HepG2 (cell line): ENCODE measurements around the gene MRPL54. TPM values are rescaled to one million over a fixed set of nuclear protein-coding genes. Genes with fewer than 3 reads are reported as not detected.

Experiments used
- EED ChIP-seq: sonication (generic); formaldehyde crosslinking; IDR thresholded peaks from 2 replicates; pipeline ENCODE4 v1.5.0; 2020; ENCODE audit warnings: mild to moderate bottlenecking, missing genetic modification reagents
- HES4 ChIP-seq: sonication (generic); formaldehyde crosslinking; IDR thresholded peaks from 2 replicates; pipeline ENCODE4 v1.9.0; 2021; ENCODE audit warnings: mild to moderate bottlenecking, missing genetic modification reagents, borderline replicate concordance
- RBFOX2 ChIP-seq: fragments of 200-400 bp; formaldehyde crosslinking; IDR thresholded peaks from 2 replicates; pipeline ENCODE4 v1.6.1; 2017; ENCODE audit warnings: low read depth, mild to moderate bottlenecking, low read length
- polyA plus RNA-seq, 8 experiments: library from polyadenylated mRNA; depleted of rRNA in 3 of 8; stranded (reverse) in 7 of 8; unstranded in 1 of 8; fragments of >200 nt; fragmentation: Illumina TruSeq in 4 of 8; extraction: Trizol in 4 of 8; gene quantifications; 2 replicates each; pipeline versions ENCODE4 v1.2.1 to v1.2.3, GENCODE V29; 2011 to 2016; ENCODE audit warnings: low read depth in 4 of 8, missing spikeins in 1 of 8, mixed read lengths in 1 of 8; ENCODE audit not compliant: insufficient read depth in 1 of 8
- total RNA-seq, 5 experiments: library from RNA; depleted of rRNA; stranded (reverse); fragments of >200 nt; fragmentation: Illumina TruSeq; extraction: Trizol; gene quantifications; 2 replicates each; pipeline ENCODE4 v1.2.3, GENCODE V29; 2016; ENCODE audit warnings: low read depth in 1 of 5
- TF ChIP-seq, protein P1 (sequence below): sonication (generic); formaldehyde crosslinking; IDR thresholded peaks from 2 replicates; pipeline ENCODE4 v1.5.0; 2020; ENCODE audit warnings: mild to moderate bottlenecking, missing genetic modification reagents, borderline replicate concordance
- TF ChIP-seq, protein P2 (sequence below): fragments of 450-650 bp; IDR thresholded peaks from 2 replicates; pipeline ENCODE4 v1.6.1; 2017; ENCODE audit warnings: mild to moderate bottlenecking

Gene MRPL54
- total and polyA plus RNA-seq, 2 of the 13 experiments (the other 11 are each of a cell fraction or from before 2014, with no cell fraction given): 36.8 to 66.9 TPM

DNA sequence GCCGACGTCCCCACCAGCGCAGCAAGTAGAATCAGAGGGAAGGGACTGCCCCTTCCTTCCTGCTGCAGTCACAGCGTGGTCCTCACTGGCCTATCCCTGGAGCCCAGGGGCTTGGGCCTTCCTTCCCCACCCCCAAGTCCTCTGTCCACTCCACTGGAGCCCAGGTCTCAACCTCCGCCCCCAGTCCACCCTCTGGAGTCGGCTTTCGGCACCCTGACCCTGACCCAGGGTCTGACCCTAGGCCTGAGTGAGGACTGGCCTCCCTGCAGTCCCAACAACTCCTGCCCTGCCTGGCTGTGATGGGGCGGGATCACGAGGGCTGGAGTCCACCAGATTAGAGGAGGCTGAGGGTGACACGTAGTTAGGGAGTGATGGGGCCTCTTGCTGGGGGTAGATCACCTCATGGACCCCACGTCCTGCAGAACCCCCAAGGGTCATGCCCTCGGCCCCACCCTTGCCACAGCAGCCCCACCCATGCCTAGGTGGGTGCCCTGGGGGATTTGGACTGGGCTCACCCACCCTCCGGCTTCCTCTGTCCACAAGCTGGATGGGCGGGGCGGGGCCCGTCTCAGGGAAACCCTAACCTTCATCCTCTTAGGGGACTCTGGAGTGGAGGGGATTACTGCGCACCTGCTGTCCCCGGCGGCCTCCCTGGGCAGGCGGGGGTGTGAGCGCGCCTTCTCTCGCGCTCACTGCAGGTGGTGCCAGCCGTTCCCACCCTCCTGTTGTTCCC is 5.7 kb downstream of the MRPL54 start (continued):
- TF ChIP-seq, protein P1, sequence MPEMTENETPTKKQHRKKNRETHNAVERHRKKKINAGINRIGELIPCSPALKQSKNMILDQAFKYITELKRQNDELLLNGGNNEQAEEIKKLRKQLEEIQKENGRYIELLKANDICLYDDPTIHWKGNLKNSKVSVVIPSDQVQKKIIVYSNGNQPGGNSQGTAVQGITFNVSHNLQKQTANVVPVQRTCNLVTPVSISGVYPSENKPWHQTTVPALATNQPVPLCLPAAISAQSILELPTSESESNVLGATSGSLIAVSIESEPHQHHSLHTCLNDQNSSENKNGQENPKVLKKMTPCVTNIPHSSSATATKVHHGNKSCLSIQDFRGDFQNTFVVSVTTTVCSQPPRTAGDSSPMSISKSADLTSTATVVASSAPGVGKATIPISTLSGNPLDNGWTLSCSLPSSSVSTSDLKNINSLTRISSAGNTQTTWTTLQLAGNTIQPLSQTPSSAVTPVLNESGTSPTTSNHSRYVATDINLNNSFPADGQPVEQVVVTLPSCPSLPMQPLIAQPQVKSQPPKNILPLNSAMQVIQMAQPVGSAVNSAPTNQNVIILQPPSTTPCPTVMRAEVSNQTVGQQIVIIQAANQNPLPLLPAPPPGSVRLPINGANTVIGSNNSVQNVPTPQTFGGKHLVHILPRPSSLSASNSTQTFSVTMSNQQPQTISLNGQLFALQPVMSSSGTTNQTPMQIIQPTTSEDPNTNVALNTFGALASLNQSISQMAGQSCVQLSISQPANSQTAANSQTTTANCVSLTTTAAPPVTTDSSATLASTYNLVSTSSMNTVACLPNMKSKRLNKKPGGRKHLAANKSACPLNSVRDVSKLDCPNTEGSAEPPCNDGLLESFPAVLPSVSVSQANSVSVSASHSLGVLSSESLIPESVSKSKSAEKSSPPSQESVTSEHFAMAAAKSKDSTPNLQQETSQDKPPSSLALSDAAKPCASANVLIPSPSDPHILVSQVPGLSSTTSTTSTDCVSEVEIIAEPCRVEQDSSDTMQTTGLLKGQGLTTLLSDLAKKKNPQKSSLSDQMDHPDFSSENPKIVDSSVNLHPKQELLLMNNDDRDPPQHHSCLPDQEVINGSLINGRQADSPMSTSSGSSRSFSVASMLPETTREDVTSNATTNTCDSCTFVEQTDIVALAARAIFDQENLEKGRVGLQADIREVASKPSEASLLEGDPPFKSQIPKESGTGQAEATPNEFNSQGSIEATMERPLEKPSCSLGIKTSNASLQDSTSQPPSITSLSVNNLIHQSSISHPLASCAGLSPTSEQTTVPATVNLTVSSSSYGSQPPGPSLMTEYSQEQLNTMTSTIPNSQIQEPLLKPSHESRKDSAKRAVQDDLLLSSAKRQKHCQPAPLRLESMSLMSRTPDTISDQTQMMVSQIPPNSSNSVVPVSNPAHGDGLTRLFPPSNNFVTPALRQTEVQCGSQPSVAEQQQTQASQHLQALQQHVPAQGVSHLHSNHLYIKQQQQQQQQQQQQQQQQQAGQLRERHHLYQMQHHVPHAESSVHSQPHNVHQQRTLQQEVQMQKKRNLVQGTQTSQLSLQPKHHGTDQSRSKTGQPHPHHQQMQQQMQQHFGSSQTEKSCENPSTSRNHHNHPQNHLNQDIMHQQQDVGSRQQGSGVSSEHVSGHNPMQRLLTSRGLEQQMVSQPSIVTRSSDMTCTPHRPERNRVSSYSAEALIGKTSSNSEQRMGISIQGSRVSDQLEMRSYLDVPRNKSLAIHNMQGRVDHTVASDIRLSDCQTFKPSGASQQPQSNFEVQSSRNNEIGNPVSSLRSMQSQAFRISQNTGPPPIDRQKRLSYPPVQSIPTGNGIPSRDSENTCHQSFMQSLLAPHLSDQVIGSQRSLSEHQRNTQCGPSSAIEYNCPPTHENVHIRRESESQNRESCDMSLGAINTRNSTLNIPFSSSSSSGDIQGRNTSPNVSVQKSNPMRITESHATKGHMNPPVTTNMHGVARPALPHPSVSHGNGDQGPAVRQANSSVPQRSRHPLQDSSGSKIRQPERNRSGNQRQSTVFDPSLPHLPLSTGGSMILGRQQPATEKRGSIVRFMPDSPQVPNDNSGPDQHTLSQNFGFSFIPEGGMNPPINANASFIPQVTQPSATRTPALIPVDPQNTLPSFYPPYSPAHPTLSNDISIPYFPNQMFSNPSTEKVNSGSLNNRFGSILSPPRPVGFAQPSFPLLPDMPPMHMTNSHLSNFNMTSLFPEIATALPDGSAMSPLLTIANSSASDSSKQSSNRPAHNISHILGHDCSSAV (CRISPR knock-in tag): no peak
- TF ChIP-seq HES4 (CRISPR knock-in tag): 0 out of 2 replicates have a peak, but pooled peaks have one; percentile 32
- TF ChIP-seq, protein P2, sequence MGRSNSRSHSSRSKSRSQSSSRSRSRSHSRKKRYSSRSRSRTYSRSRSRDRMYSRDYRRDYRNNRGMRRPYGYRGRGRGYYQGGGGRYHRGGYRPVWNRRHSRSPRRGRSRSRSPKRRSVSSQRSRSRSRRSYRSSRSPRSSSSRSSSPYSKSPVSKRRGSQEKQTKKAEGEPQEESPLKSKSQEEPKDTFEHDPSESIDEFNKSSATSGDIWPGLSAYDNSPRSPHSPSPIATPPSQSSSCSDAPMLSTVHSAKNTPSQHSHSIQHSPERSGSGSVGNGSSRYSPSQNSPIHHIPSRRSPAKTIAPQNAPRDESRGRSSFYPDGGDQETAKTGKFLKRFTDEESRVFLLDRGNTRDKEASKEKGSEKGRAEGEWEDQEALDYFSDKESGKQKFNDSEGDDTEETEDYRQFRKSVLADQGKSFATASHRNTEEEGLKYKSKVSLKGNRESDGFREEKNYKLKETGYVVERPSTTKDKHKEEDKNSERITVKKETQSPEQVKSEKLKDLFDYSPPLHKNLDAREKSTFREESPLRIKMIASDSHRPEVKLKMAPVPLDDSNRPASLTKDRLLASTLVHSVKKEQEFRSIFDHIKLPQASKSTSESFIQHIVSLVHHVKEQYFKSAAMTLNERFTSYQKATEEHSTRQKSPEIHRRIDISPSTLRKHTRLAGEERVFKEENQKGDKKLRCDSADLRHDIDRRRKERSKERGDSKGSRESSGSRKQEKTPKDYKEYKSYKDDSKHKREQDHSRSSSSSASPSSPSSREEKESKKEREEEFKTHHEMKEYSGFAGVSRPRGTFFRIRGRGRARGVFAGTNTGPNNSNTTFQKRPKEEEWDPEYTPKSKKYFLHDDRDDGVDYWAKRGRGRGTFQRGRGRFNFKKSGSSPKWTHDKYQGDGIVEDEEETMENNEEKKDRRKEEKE: no peak
- TF ChIP-seq RBFOX2: 0 out of 2 replicates have a peak, but pooled peaks have one; percentile 29
- no peak for TF ChIP-seq EED (CRISPR knock-in tag)
